ENCODE data around the gene BTN1A1. TPM values are rescaled to one million over a fixed set of nuclear protein-coding genes. Genes with fewer than 3 reads are reported as not detected.
"Not testable (repeated sequence)": the region's sequence is repeated elsewhere in the genome, so short reads cannot be mapped to it uniquely, and the experiment has no call there.

Gene BTN1A1, protein sequence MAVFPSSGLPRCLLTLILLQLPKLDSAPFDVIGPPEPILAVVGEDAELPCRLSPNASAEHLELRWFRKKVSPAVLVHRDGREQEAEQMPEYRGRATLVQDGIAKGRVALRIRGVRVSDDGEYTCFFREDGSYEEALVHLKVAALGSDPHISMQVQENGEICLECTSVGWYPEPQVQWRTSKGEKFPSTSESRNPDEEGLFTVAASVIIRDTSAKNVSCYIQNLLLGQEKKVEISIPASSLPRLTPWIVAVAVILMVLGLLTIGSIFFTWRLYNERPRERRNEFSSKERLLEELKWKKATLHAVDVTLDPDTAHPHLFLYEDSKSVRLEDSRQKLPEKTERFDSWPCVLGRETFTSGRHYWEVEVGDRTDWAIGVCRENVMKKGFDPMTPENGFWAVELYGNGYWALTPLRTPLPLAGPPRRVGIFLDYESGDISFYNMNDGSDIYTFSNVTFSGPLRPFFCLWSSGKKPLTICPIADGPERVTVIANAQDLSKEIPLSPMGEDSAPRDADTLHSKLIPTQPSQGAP
- 0.11 TPM in 1 of 2 replicates, not detected in the other for total RNA-seq (2014; rRNA removed; shearing (Covaris generic))

DNA sequence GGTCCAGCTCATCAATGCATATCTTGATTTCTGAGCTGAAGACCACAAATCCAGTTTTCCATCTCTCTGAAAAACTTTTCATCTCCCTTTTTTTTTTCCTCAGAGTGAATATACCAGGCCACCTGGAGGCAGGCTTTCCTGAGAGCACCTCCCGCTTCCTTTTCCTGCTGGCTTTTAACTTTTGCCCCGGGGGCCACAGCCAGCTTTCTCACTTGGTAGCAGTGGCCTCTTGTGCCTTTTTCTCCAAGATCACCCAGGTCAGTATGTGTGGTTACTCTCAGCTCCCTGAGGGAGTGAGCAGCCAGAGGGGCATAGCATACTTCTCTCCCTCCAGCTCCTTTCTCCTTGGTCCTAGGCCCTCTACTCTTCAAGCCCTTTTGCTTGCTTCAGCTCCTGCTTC, at the start of gene BTN1A1:
Gene BTN1A1 (plus strand): TSS at position 202 of the 400 bp plus-strand sequence. CDS start 984 bp downstream, outside the sequence.
- peak; percentile 35 for DNase-seq
- Histone ChIP-seq H3K27me3 (ENCODE audit: control insufficient read depth, insufficient read depth, low read length) (peaks cover 28% of the 10 kb centered on the region), H3K36me3 (replicated peaks; ENCODE audit: control insufficient read depth, insufficient read depth, low read length) (no peaks in the 10 kb centered on the region), H3K4me3 (ENCODE audit: insufficient read depth, low read depth, low read length) (no peak within 1 kb of the TSS)

DNA sequence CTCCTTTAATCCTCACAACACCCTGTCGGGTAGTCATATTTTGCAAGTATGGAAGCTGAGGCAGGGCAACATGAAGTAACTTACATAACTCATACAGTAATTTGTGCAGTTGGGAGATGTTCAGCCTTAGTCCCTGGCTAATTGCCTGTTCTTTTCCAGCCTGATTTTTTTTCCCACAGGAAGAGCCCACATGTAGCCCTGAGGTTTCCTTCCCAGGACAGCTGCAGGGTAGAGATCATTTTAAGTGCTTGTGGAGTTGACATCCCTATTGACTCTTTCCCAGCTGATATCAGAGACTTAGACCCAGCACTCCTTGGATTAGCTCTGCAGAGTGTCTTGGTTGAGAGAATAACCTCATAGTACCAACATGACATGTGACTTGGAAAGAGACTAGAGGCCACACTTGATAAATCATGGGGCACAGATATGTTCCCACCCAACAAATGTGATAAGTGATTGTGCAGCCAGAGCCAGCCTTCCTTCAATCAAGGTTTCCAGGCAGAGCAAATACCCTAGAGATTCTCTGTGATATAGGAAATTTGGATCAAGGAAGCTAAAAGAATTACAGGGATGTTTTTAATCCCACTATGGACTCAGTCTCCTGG, 47.4 kb upstream of the BTN1A1 start:
- Histone ChIP-seq H3K36me3 (replicated peaks; ENCODE audit: control insufficient read depth, insufficient read depth, low read length) (no peaks in the 10 kb centered on the region; the same call in 1 of the 2 replicates), H3K27me3 (ENCODE audit: control insufficient read depth, insufficient read depth, low read length) (no peaks in the 10 kb centered on the region; the same call in 1 of the 2 replicates), H3K4me3 (ENCODE audit: insufficient read depth, low read depth, low read length) (no peak overlapping the region)
- no peak for DNase-seq

DNA sequence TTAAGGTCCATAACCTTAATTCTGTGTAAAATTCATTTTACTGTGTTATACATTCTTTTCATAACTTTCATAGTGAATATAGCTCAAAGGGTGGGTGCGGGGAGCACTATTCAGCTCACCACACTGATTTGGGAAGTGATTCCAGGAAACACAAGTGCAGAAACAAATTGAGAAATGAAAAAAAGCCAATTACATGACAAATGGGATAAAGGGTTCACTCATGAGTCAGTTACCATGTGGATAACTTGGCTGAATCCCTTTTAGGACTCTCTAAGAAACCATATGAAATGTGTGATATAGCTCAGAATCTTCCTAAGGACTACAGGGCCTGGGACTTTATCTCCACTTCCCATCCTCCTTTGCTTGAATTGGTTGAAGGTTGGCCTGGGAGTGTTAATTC, 45.5 kb upstream of the BTN1A1 start:
- no peak for DNase-seq
- no peaks in the 10 kb centered on the region; the same call in 1 of the 2 replicates for H3K36me3 ChIP-seq (replicated peaks; ENCODE audit: control insufficient read depth, insufficient read depth, low read length)
- H3K27me3 ChIP-seq (ENCODE audit: control insufficient read depth, insufficient read depth, low read length): no peaks in the 10 kb centered on the region; the same call in 1 of the 2 replicates
- no peak overlapping the region for H3K4me3 ChIP-seq (ENCODE audit: insufficient read depth, low read depth, low read length)

- no peaks in the 10 kb centered on the region; the same call in 1 of the 2 replicates for H3K27me3 ChIP-seq (ENCODE audit: control insufficient read depth, insufficient read depth, low read length)
- no peak for DNase-seq
- no peak overlapping the region for H3K4me3 ChIP-seq (ENCODE audit: insufficient read depth, low read depth, low read length)
- H3K36me3 ChIP-seq (replicated peaks; ENCODE audit: control insufficient read depth, insufficient read depth, low read length): no peaks in the 10 kb centered on the region; the same call in none of the 2 replicates
These were observed 44.6 kb upstream of the BTN1A1 start for GRCh38 chr6:26455357-26455970.

GRCh38 chr6:26457264-26457805, 42.8 kb upstream of the BTN1A1 start:
- no peaks in the 10 kb centered on the region; the same call in 1 of the 2 replicates for H3K27me3 ChIP-seq (ENCODE audit: control insufficient read depth, insufficient read depth, low read length)
- H3K4me3 ChIP-seq (ENCODE audit: insufficient read depth, low read depth, low read length): peak overlapping the region; percentile 84
- DNase-seq: peak; percentile 46
- peaks cover 4% of the 10 kb centered on the region for H3K36me3 ChIP-seq (replicated peaks; ENCODE audit: control insufficient read depth, insufficient read depth, low read length)

DNA sequence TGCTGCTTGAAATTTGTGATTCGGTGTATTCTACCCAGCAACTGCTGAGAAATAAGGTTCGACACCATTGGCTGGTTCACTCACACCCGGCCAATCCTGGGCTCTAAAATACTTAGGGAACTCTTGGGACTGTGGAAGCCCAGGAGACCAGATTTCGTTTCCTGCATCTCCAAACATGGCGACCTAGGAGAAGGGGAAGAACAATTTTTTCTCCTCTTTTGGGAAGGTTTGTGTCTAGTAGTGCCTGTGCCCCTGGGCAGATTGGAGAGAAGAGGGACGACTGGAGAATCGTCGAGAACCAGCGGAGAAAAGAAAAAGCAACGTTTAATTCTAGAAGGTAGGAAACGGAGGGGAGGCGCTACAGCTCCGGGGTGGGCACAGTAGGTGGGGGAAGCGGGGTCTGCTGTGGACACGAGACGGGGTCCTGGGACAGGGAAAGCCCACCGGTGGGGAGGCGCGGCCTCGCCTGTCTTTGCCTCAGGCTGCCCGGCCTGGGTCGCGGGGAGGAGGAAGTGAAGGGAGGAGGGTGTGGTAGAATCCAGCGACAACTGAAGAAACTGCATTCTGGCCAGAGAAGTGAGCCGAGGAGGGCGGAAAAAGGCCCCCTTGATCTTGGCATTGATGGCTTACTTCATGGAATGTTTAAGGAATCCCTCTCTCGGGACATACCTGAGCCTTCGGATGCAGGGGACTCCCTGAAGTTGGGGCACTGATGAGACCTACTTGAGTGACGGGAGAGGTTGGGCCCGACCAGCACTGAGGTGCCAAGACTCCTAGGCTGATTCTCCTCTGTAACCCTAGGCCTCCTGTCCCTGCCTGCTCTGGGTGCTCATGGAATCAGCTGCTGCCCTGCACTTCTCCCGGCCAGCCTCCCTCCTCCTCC, 42.1 kb upstream of the BTN1A1 start, which contains the start of gene BTN2A1:
Gene BTN2A1 (plus strand): TSS at position 150 of the 883 bp plus-strand sequence. CDS start 682 bp downstream, at position 832.
- Histone ChIP-seq H3K36me3 (replicated peaks; ENCODE audit: control insufficient read depth, insufficient read depth, low read length) (peaks cover 10% of the 10 kb centered on the region), H3K27me3 (ENCODE audit: control insufficient read depth, insufficient read depth, low read length) (no peaks in the 10 kb centered on the region; the same call in 1 of the 2 replicates), H3K4me3 (ENCODE audit: insufficient read depth, low read depth, low read length) (peak within 1 kb of the TSS; percentile 84)
- DNase-seq: peak; percentile 93

- Histone ChIP-seq H3K27me3 (ENCODE audit: control insufficient read depth, insufficient read depth, low read length) (no peaks in the 10 kb centered on the region; the same call in 1 of the 2 replicates), H3K36me3 (replicated peaks; ENCODE audit: control insufficient read depth, insufficient read depth, low read length) (peaks cover 19% of the 10 kb centered on the region), H3K4me3 (ENCODE audit: insufficient read depth, low read depth, low read length) (no peak overlapping the region)
- no peak for DNase-seq
These were observed 40.9 kb upstream of the BTN1A1 start for GRCh38 chr6:26459023-26459810.

GRCh38 chr6:26461353-26461752, 38.8 kb upstream of the BTN1A1 start:
- H3K27me3 ChIP-seq (ENCODE audit: control insufficient read depth, insufficient read depth, low read length); DNase-seq; H3K4me3 ChIP-seq (ENCODE audit: insufficient read depth, low read depth, low read length): not testable (repeated sequence)
- H3K36me3 ChIP-seq (replicated peaks; ENCODE audit: control insufficient read depth, insufficient read depth, low read length): peaks cover 35% of the 10 kb centered on the region

DNA sequence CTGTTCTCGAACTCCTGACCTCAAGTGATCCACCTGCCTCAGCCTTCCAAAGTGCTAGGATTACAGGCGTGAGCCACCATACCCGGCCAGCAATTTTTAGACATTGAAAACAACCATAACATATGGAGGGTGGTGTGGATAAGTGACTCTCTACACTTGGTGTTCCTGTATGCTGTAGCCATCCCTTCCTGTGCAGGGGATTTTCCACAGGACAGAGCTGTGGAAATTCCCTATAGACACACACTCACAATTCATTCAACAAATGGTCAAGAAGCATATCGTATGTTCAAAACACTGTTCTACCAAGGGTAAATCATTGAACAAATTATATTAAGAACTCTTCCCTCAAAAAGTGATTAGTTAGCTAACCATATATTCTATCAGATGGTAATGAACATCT, 36.1 kb upstream of the BTN1A1 start:
- peaks cover 47% of the 10 kb centered on the region for H3K36me3 ChIP-seq (replicated peaks; ENCODE audit: control insufficient read depth, insufficient read depth, low read length)
- no peak for DNase-seq
- no peaks in the 10 kb centered on the region for H3K27me3 ChIP-seq (ENCODE audit: control insufficient read depth, insufficient read depth, low read length)
- H3K4me3 ChIP-seq (ENCODE audit: insufficient read depth, low read depth, low read length): no peak overlapping the region

- Histone ChIP-seq H3K4me3 (ENCODE audit: insufficient read depth, low read depth, low read length) (no peak overlapping the region), H3K36me3 (replicated peaks; ENCODE audit: control insufficient read depth, insufficient read depth, low read length) (peaks cover 47% of the 10 kb centered on the region), H3K27me3 (ENCODE audit: control insufficient read depth, insufficient read depth, low read length) (no peaks in the 10 kb centered on the region)
- no peak for DNase-seq
These were observed 35.5 kb upstream of the BTN1A1 start for GRCh38 chr6:26464416-26465131.

GRCh38 chr6:26465776-26466175, 34.3 kb upstream of the BTN1A1 start:
- H3K36me3 ChIP-seq (replicated peaks; ENCODE audit: control insufficient read depth, insufficient read depth, low read length): peaks cover 47% of the 10 kb centered on the region
- no peak for DNase-seq
- no peaks in the 10 kb centered on the region for H3K27me3 ChIP-seq (ENCODE audit: control insufficient read depth, insufficient read depth, low read length)
- no peak overlapping the region for H3K4me3 ChIP-seq (ENCODE audit: insufficient read depth, low read depth, low read length)

DNA sequence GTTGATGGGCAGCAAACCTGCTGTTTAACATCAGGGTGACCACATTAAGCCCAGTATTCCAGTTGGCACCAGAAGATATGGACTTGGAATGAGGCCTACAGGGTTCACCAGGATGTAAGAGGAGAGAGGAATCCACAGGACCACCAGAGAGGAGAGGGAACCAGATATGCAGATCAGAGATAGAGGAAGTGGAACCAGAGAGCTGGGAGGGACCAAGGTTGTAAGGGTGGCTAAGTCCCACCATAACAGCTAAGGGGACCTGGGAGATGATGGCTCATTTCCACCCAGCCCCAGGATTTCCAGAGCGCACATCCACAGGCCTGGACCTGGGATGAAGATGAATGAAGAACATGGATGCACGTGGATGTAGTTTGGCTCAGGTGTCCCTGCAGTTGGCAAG, 31.3 kb upstream of the BTN1A1 start:
- Histone ChIP-seq H3K36me3 (replicated peaks; ENCODE audit: control insufficient read depth, insufficient read depth, low read length) (peaks cover 32% of the 10 kb centered on the region), H3K27me3 (ENCODE audit: control insufficient read depth, insufficient read depth, low read length) (no peaks in the 10 kb centered on the region), H3K4me3 (ENCODE audit: insufficient read depth, low read depth, low read length) (no peak overlapping the region)
- no peak for DNase-seq
